DMS79 treated with DMSO at 0.1 percent for 48 hours (cell line): Measurements from ENCODE around the gene THEM5.
A peak's percentile ranks its signal among the peaks of the same experiment; 100 is the strongest.

Experiments
- DNase-seq: peaks from one replicate; lab custom pipeline; 2025; lab: John Stamatoyannopoulos, UW

The THEM5 gene

DNA sequence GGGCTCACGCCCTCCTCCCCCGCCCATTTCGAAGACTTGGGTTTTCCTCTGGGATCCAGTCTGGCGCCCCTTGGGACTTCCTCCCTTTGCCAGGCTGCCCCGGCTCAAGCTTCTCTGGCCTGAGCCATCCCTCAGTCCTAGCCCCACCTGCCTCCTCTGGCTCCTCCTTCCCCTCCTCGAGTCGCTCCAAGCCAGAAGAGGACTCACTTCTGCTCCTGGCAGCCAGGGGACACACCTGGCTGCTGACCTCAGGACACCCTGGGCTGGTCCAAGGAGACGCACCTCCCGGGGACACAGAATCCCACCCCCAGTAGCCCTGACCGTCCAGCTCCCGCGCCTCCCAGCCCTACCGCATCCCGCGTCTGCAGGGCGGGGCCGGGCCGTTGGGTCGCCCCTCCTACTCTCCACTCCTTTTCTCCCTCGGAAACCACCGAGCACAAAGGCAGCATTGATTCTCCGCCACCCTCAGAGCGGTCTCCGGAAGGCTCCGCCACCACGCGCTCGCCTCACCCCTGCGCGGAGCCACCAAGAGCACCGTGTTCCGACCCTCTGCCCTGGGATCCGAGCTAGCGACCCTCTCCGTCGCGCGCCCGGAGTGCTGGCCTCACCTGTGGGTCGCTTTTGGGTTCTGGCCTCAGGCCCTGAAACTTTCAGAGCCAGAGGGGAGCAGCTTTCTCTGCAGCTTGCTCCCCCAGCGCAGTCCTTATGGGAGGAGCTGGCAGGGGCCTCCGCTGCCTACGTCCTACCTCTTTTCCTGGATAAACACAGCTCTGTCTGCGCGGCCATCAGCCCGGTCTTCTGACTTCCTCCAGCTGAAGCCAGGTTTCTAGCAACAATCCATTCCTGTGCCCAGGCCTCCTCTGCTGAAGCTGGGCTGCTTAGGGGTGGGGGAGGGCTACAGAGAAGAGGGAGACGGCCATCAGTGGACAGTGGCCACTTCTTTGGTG, 13.8 kb downstream of the THEM5 start, which contains the start of gene C2CD4D:
Gene C2CD4D, minus strand, starts transcription at position 364 of the 947 bp plus-strand sequence. CDS start 831 bp downstream, outside the sequence.
- peak; percentile 85 for DNase-seq

DNA sequence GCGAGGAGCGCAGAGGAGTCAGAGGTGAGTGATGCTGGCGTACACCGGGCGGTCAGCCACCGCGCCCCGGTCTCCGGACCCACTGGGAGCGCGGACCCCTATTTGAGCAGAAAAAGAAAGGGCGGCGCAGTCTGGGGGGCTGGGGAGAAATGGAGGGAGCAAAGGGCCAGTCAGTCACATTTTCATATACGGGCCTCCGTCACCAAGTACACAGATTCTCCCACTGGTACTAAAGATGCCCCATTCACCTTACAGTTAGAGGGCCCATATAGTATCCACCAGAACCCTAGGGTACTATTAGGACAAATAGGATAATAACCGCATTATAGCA, 14.5 kb downstream of the THEM5 start:
- DNase-seq: no peak

DNA sequence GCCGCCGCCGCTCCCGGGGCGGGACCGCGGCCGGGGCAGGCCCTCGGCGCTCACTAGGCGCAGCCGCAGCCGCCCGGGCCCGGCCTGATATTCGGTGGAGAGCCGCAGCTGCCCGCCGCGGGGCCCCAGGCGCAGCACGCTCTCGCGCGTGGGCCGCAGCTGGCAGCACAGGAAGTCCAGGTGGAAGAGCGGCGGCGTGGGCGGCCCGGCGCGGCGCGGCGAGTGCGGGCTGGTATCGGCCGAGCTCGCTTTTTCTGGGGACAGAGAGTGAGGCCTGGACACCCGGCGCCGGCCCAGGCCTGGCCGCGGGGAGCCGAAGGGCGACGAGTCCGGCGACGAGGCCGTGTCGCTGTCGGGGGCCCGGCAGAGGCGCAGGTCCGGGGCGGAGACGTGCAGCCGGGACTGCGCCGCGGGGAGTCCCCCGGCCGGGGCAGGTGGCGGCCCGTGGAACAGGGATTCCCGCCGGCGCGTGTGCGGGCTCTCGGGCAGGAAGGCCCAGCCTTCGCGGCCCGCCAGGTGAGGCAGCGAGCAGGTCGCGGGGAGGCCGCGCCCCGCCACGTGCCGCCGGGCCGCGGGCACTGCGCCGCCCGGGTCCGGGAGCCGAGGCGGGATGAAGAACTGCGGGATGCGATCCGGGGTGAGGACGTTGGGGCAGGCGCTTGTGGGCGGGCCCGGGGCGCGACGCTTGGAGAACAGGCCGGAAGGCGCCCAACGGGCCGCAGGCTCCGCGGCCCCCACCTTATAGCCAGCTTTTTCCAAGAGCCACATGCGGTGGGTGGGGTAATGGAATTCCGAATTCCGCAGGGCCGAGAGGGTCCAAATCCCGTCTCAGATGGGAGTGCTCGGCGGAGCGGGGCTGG, 15.1 kb downstream of the THEM5 start:
- DNase-seq: no peak

DNA sequence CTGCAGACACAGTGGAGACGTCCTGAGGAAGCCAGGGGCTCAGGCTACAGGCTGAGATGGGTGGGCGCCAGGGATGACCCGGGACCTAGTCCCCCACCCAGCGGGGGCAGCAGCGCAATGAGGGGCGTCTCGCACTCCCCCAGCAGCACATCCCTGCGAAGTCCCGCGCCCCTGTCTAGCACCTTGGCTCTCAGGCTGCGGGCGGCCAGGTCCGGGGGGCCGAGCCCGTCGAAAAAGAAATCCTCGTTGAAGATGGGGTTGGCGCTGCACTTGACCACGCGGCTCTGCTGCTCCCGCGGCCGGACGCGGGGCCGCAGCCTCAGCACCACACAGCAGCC, 15.7 kb downstream of the THEM5 start:
- no peak for DNase-seq

DNA sequence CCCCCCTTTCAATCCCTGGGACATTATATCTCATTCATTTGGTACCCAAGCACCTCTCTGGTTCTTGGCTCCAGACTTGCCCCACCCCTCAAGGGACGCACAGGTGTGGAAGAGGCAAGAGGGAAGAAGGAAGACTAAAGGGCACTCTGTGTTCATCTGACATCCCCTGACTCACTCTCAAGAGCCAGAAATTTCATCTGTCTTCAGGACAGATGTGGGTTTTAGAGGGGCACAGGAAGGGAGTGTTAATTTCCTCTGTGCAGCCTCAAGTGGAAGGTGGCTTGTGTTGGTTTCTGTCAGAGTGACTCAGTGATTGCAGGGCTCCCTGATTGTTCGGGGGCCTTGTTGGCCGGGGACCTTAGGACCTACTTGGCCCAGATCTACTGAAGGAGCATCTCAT, 16.3 kb downstream of the THEM5 start:
- DNase-seq: no peak

DNA sequence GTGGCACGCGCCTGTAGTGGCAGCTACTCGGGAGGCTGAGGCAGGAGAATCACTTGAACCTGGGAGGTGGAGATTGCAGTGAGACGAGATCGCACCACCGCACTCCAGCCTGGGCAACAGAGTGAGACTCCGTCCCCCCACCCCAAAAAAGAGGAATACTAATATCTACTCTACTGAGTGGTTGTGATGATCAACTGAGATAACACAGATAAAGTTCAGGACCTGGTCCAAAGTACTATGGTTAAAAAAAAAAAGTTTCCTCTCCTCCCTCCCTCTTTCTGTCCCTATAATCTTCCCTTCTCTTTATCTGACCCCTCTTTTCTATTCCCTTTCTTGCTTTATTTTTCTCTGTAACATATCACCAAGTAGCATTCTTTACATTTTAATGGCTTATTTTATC, 17.9 kb downstream of the THEM5 start:
- no peak for DNase-seq

DNA sequence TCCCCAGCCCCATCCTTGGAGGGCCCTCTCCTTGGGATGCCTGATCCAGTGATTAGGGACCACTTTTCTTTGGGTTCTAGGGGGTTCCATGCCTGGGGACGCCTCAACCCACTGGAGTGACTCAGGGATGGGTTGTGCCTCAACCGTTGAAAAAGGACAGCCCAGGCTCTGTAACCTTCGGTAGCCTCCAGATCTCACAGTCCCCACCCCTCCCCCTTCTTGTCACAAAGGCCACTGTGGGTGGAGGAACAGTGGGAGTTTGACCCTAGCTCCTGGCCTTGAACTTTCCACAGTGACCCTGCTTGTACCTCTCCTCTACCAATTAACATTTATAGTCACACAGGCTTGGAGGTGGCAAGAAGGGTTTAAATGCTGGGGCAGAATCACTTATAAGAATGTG, 19.3 kb downstream of the THEM5 start:
- DNase-seq: no peak

DNA sequence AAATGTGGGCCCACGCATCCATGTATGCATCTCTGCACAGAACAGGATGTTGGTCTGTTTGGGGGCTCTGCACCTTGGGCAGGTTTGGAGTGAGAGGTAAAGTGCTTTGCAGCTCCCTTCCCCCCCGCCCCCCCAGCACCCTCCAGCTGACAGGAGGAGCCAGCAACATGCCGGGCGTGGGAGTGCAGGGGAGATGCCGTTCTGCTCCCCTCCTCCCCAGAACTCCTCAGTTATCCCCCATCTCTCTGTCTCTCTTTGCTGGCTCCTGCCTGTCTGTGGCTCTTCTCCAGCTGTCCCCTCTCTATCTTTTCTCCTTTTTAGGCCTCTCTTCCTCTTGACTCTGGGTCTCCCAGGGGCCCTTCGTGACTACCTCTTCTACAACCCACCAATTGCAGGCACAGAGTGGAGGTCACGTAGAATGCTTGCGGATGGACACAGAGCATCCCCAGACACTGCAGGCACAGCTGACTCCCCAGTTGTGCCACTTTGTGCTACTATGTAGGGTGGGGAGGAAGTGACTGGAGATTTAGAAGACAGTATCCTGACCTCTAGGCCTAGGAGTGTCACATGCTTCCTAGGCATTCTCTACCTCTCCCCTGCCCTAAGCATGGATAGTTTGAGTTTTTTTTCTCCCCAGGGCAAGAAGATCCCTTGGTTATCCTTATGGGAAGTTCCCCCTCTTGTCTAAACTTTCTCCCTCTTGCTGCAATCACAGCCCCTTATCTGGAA, 20.2 kb downstream of the THEM5 start:
- DNase-seq: no peak

DNA sequence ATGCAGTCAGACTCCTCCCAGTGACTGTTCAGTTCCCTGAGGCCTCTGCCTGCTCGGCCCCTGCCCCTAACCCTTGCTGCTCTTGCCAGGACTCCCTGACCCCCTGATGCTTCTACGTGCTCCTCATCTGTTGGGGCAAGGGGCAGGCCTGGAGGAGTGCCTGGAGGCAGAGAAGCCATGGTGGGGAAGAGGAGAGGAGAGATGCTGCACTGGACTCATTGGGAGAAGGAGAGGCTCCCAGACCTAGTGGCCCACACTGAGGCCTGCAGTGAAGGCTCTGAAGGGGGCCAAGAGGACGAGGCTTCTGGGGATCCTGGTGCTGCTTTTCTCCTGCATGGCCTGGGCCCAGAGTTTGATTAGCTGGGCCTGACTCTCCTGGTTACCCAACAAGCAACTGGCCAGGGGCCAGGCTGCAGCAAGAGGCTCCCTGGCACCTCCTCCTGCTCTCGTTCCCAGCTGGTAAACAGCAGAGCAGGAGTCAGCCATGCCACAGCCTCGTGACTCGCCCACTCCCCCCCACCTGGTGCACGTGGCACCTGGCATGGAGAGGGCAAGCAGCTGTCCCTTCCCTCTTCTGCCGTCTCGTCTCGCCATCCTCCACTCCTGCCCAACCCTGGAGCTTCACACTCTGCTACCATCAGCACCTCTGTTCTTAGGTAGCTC, 21.1 kb downstream of the THEM5 start:
- peak; percentile 95 for DNase-seq

DNA sequence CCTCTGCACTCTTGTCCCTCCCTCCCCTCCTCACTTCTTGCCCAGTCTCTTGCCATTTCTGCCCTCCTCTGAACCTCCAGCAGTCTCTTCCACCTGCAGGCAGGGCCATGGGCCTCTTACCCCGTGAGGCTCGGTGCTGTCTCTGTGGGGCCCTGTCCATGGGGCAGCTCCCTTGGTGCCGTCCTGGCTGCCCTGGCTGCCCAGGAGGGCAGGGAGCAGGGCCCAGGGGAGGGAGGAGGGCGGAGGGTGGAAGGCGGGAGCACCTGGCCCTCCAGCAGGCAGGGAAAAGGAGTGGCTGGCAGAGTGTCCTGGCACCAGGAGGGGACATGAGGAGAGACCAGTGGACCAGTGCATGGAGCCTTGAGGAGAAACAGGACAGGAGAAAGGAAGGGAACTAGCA, 21.9 kb downstream of the THEM5 start, which contains the start of gene RORC:
Gene RORC, minus strand, starts transcription at position 198 of the 400 bp plus-strand sequence. Its CDS starts 38 bp downstream, at position 160.
- DNase-seq: peak; percentile 56

DNA sequence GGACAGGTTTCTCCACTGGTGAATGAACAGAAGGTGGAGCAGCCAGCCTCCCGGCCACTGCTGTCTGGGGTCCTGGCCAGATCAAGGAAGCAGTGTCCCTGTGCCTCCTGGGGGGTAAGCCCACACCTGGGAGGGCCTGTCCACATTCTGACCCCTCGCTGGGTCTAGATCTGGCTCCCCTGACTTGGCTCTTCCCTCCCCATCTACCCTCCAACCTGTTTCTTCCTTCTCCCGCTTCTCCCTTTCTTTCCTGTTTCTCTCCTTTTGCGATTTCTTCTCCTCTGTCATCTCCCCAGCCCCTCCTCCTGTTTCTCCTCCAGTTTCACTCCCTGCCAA, 22.3 kb downstream of the THEM5 start:
- no peak for DNase-seq

DNA sequence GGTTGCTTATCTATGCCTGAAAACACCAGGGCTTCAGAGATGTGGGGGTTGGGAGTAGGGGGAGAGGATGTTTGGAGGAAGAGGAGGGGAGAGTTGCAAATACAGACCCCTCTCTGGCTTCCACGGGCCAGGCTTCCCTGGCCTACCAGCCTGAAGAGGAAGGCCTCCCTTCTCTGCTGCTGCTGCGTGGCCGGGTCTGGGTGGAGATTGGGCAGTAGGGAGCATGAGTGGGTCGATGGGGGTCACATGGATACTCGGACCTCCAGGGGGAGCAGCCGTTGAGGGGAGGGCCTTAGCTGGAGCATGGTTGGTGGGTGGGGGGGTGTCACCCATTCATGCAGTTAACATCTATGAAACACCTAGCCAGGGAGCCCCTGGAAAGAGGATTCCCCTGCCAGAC, 23.5 kb downstream of the THEM5 start:
- DNase-seq: no peak

DNA sequence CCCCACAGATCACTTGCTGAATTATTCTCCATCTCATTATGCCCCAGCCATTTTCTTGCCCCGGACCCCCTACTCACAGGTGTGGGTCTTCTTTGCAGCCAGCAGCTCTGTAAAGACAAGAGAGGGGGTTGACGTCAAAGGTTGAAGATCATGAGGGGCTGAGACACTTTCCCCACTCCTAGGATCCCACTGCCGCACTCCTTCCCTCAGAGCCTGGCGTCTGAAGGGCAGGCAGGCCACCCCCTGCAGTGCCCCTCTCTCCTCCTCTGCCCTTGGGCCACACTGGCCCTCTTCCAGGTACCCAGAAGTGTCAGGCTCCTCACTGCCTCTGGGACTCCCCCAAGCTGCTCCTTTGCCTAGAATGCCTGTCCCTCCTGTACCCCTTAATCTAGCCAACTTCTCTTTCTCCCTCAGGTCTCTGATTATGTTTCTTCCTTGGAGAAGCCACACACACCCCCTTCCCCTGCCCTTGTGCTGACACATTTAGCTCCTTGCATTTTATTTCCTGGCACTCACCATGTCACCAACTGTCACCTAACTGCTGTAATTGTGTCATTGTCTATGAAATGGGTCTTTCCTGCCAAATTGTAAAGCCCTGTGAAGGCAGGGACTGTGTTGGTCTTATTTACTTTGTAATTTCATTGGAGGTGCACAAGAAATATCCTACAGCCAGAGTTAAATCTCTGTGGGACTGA, 24.0 kb downstream of the THEM5 start:
- no peak for DNase-seq

DNA sequence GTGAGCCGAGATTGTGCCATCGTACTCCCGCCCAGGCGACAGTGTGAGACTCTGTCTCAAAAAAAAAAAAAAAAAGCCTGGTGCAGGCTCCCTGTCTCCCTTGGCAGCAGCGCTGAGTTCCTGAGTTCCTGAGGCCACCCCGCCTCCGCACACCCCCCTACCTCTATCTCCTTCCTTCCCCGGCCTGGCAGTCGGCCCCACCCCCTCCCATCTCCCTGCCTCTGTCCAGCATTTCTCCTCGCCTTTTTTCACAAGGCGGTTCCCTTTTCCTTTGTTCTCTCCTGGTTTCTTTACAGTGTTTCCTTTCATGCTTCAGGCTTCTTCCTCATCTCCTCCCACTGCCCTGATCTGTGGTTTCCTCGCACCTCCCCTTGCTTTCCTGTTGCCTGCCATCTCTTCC, 24.6 kb downstream of the THEM5 start:
- DNase-seq: peak; percentile 64

DNA sequence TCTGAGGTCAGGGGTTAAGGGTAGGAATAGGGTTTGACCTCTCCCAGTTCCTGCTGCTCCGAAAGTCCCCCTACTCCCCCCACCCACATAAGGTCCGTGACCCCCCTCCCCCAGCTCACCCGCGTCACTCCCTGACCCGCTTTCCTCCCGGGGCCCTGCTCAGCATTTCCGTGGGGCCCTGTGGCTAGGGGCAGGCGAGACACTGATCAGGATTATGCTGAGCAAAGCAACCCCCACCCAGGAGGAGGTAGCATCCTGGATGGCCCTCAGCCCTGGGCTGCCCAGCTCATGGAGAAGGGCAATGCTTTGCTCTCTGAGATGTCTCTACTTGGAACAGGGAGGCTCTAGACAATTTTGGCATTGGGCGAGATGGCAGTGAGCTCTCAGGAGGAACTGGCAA, 25.7 kb downstream of the THEM5 start:
- DNase-seq: no peak

DNA sequence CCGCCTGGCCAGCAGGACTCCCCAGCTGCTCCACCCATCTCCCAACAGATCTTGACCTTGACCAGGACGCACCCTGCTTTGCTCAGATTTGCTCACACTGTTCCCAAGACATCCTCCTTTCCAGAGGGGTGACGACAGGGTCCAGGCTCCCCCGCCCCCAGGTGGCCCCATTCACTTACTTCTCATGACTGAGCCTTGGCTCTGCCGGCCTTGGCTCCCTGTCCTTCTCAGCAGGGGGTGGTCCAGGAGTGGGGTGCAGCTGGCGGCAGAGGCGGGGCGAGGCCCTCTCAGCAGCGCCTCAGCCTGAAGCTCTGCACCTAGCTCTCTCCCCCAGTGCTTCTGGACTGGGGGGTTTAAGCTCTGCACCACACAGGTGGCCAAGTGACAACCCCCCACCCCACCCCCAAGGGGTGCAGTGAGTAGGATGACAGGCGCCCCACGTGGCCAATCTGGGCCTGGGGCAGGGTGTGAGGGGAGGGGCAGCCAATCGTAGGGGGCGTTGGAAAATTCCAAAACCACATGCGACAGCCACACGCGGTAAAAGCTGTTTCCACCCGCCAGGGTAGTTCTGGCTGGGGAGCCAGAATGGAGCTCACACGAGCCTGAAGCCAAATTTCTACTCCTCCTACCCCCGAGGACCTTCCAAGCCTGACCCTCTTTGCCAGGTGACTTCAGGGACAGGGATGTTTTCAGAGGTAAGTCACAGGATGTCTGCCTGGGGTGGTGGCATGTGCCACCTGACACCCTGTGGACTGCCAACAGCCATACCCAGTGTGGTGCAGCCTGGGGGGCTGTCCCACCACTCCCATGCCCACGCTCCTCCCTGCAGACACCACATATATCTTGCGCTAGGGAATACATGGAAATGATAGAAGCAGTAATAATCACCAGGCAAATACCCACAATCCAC, 27.5 kb downstream of the THEM5 start:
- DNase-seq: no peak

DNA sequence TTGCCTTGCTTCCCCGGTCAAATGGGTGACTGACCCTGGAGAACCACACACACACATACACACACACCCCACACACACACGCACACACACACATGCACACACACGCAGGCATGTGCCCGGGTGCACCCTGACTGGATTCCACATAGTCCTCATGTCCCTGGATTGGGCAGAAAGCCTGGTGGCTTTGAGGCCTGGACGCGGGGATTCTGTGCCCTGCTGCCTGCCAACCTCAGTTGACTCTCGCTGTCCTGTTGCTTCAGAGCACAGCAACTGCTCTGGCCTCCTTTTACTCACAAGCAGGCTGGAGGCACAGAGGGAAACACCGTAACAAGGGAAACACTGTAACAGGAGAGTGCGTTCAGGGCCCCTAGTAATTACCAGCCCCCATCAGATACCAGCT, 28.3 kb downstream of the THEM5 start:
- DNase-seq: no peak

DNA sequence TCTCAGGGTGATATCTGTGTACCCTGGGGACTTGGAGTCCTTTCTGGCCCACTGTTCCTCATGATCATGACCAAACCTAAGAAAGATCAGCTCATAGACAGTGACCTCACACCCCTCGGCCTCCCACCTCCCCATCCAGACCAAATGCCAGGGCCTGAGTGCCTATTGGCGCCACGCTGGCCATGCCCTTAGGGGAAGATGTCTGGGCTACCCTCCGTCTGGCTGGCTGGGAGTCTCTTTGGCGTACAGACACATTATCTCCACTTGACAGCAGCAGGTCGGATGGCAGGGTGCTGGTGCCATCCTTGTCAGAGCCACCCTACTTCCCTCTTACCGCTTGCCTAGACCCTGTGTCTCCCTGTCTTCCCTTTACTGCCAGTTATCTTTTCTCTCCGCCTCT, 30.3 kb downstream of the THEM5 start:
- DNase-seq: no peak

DNA sequence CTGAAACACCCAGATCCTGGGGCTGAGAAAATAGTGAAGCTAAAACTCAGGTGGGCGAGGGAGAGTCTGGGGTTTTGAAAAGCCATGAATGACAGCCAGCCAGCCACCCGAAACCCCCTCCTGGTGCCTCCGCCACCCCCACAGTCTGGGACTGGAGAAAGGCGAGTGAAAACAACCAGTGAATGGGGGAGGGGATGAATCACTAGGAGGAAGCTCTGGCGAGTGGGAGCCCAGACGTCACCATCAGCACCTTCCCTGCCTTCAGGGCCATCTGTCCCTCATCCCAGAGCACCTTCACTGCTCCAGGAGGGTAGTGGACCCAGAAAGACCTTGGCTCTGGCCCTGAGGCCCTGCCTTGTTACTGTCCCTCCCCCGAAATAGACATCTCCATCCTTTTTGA, 31.1 kb downstream of the THEM5 start:
- no peak for DNase-seq

DNA sequence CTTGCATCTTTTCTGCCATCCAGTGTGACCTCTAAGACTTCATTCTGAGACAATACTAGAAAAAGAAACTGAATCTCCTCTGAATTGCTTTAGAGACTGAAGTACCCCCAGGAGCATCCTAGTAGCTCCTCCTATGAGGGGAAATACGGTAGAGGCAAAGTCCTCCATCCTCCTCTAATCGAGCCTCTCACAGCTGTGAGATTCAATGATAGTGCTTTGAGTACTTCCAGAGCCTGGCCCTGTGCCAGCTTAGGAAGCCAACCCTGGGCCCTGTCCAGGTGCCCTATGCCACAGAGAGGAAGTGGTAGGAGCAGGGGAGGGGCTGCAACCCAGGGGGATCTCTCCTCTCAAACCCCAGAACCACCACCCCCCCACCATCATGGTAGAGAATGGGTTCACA, 32.6 kb downstream of the THEM5 start:
- DNase-seq: peak; percentile 81
